ENCODE data around the gene LINC00237.

Gene LINC00237

GRCh38 chr20:21092806-21093205 lies 13.4 kb downstream of the LINC00237 start:
- no peak for DNase-seq

DNA sequence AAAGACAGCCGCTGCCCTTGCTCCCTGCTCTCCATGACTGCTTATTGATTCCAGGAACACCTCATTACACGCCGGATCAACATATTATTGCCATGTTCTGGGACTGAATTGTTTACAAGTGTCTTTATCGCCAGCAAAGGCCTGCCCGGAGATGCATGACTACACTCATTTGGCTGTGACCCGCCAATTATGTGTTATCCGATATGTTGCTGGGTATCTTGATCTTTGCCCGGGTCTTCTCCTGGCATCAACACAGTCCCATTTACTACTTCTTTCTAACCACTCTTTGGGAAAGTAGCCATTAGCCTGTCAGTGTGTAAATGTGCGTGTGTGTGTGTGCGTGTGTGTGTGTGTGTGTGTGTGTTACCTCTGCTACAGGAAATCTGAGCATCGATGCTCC lies 15.4 kb downstream of the LINC00237 start:
- no peak for DNase-seq

- DNase-seq = no peak
Observed at GRCh38 chr20:21090111-21090618, 16.0 kb downstream of the LINC00237 start.

GRCh38 chr20:21089391-21089790 lies 16.8 kb downstream of the LINC00237 start:
- no peak for DNase-seq

- no peak for DNase-seq
Observed at GRCh38 chr20:21087862-21088540, 18.2 kb downstream of the LINC00237 start.

GRCh38 chr20:21083825-21084325 lies 22.3 kb downstream of the LINC00237 start:
- no peak for DNase-seq

DNA sequence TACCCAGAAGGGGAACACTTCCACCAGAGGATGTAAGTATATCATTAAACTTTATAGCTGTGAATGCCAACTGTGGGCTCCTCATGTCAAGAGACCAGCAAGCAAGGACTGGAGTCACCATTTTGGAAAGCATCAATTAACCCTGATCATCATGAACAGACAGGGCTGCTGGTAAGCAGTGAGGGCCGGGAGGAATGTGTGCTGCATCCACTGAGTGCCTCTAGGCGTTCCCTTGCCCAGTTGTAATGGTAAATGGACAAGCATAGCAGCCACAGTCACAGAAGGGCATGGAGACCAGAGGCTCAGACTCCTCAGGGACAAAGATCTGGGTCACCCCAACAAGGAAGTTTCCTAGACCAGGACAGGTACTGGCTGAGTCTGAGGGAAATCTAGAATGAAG lies 23.6 kb downstream of the LINC00237 start:
- no peak for DNase-seq

DNA sequence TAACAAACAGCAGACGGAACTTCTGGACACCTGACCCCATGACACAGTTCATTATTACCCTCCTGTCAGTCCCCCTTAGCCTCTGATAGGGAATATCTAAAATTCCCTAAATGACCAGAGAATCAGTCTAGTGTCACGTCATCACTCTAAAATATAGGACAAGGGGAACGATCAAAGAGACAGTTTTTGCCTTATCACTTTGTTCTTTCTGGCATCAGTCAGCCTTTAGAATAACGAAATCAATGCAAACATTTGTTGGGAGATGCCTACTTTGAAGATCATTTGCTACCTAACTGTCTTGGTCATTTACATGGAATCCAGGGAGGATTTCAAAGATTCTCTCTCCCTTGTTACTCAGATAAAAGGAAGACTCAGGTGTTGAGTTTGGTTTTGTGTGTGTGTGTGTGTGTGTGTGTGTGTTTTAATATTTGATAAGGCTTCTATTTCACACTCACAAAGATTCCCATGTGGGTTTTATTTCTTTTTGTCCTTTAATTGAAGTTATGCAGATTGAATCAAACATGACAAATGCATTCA lies 28.3 kb downstream of the LINC00237 start:
- DNase-seq = no peak

DNA sequence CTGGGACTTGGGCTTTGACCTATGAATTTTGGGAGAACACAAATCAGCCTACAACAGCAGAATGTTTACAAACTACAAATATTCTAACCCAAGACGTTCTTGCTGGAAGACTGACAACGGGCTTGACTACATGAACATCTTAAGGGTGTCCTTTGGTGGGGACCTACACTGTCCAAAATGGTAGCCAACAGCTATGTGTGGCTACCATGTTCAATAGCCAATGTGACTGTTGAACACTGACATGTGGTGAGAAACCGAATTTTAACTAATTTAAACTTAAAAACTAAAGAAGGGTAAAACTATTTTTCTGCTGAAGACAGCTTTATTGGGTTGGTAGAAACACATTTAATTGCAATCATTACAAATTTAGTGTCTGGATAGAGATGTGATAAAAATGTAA lies 30.1 kb downstream of the LINC00237 start:
- no peak for DNase-seq

GRCh38 chr20:21075471-21075870 lies 30.7 kb downstream of the LINC00237 start:
- DNase-seq = no peak

DNA sequence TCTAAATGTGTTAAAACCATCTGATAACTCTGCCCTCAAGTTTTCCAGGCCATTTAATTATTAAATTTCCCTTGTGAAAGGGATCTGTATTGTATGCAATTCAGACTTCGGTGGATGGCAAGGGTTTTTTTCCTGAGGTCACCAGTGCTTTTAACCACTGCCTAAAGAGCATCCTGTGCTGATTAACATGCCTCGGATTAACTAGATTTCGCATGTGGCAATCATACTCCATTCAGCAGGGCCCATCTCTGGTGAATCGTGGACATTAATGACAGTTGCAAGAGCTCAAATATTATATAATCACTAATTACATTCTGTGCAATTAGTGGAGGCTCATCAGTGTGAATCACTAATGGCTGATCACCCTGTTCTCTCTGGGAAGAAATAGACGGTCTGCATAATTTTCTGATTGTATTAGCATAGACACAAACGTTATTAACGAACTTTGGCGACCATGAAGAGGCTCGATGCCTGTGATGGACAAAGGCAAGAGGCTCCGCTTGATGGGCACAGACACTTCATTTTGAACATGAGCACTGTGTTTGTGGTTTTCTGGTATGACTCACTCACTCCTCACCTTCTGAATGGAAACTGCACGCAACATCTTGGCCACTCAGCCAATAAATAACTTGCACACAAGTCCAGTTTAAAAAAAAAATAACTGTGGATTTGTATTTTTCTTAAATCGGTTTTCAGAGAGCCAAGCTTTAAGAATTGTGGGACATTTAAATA lies 31.4 kb downstream of the LINC00237 start:
- peak; percentile 56 for DNase-seq

DNA sequence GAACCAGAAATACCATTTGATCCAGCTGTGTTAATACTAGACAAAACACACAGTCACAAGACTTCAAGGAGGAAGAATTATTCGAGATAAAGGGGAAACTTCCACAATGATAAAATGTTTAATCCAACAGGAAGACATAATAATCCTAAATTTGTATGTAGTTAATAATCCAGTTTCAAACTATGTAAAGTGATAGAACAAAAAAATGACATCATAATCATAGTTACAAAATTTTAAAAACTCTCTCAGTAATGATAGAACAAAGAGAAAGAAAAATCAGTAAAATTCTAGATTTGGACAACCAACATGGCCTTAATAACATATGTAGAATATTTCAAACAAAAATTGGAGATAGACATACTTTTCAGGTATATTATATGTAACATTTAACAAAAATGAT lies 38.9 kb downstream of the LINC00237 start:
- no peak for DNase-seq

GRCh38 chr20:21064924-21065323 lies 41.2 kb downstream of the LINC00237 start:
- no peak for DNase-seq

- DNase-seq = no peak
Observed at GRCh38 chr20:21063276-21063675, 42.9 kb downstream of the LINC00237 start.

DNA sequence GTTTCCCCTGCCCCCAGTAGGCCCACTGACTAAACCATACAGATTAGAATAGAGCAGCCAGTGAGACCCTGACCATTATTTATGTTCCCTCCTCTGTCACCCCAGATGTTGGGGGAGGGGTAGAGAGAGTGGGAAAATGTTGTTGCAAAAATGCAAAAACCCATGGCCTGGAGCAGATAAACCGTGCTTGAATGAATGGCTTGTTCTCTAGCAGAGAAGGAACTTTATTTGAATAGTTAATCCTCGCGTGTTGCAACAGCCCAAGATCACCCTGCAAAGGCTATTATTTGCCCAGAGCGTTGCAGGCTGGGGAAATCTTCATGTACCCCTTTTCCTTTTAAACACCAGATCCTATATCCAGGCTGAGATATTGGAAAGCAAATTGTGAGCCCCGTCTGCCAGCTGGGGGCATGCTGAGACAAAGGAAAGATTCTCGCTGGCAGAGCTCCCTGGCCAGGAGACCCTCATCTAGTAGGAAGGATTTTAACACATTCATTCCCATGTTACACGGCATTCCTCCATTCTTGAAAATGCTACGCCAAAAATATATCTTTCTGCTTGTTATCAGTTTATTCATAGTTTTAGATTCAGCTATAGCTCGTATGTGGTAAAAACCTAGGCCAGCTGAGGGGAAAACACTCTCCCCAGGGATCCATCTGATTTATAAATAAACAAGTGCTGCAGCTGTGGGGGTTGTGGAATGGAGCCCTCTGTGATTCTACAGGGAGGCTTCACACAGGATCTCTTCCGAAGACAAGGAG lies 53.0 kb downstream of the LINC00237 start:
- no peak for DNase-seq

GRCh38 chr20:21052686-21053001 lies 53.5 kb downstream of the LINC00237 start:
- DNase-seq = no peak

GRCh38 chr20:21052241-21052640 lies 53.9 kb downstream of the LINC00237 start:
- no peak for DNase-seq

DNA sequence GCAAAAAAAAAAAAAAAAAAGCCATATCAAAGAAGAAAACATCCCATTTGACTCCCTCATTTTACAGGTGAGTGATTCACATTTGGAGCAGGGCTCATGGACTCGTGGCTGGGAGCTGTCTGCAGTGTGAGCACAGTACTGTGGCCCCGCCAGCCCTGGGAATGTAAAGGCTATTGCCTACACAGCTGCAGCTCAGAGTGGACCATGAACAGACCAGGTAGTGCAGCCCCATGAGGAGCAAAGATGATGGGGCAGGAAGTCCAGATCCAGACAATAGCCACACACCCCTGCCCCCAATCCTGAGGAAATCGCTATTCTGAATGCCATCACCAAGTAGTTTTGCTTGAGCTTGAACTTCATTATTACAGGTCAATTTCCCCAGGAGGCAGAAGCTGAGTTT lies 55.4 kb downstream of the LINC00237 start:
- DNase-seq = no peak

DNA sequence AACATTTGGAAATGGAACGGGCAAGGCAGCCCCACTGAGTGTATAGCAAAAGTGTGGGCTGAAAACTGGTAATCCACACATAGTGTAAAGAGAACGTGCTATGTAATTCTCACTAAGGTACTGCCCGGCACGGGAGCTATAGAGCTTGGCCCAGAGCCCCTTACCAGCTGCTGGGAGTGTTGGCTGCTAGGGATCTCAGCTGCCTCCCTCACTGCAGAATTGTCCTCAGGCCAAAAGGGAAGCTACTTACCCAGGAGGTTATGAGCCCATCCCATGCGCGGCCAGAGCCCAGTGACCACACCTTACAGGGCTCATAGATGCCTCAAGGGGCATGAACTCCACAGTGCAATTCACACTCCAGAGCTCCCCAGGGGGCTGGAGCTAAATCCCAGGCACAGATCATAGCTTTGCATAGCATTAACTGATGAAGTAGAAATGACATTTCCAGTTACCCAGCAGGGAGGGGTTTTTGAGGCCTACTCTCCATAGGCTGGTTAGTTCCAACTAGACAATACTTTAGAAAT lies 56.8 kb downstream of the LINC00237 start:
- DNase-seq = no peak

GRCh38 chr20:21048841-21049273 lies 57.3 kb downstream of the LINC00237 start:
- DNase-seq = peak; percentile 61

- DNase-seq = no peak
Observed at GRCh38 chr20:21047981-21048380, 58.2 kb downstream of the LINC00237 start.

DNA sequence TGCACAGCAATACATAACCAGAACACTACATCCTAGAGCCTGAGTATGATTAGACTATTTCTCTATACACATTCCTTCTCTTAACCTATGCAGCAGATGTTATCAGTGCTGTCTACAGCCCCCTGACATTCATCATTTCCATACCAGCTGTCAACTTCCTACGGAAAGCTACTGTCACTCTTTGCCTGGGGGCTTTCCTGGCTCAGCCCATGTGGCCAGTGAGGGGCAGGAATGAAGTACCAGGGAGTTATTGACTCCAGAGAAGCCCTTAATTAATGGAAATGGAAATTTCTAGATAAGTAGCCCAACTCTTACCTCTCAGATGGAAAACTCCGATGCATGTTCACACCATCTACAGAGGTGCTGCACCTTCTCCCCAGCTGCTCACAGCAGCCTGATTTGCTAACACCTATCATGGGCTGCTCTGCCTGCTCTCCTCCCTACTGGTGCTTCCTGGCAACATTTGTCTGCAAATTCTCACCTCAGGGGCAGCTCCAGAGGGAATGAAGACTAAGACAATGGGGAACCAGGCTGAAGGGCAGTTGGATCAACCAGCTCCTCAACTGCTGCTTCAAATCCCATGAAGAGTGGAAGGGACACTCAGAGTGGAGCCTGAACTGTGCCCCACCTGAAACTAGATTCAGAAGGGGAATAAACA lies 59.6 kb downstream of the LINC00237 start:
- DNase-seq = no peak

All from activated CD4-positive, alpha-beta T cell treated with anti-CD3 and anti-CD28 coated beads, Interleukin-10, Interleukin-2, amounts not matched to agents 100 ng/mL and 50 ng/mL, durations not matched to agents 16 hours and 8 hours (primary cell).